Ovary (tissue), 3 donors: Measurements from ENCODE around the gene ADAMTS2.

Experiments used
- POLR2A ChIP-seq: fragments of 450-650 bp; IDR thresholded peaks from one replicate; pipeline ENCODE4 v1.6.1; 2017; ENCODE audit warnings: antibody characterized with exemption, mild to moderate bottlenecking, moderate library complexity
- TF ChIP-seq, protein P1 (sequence below), 3 donors: fragments of 450-650 bp in 2 of 3; fragments of 200-600 bp in 1 of 3; IDR thresholded peaks; one replicate each; pipeline versions ENCODE4 v1.5.1 to v1.8.0; 2016 to 2022; ENCODE audit warnings: antibody characterized with exemption in 3 of 3, mild to moderate bottlenecking in 1 of 3
- donor health status: DM: no; HTN: no; CAD: no.

DNA sequence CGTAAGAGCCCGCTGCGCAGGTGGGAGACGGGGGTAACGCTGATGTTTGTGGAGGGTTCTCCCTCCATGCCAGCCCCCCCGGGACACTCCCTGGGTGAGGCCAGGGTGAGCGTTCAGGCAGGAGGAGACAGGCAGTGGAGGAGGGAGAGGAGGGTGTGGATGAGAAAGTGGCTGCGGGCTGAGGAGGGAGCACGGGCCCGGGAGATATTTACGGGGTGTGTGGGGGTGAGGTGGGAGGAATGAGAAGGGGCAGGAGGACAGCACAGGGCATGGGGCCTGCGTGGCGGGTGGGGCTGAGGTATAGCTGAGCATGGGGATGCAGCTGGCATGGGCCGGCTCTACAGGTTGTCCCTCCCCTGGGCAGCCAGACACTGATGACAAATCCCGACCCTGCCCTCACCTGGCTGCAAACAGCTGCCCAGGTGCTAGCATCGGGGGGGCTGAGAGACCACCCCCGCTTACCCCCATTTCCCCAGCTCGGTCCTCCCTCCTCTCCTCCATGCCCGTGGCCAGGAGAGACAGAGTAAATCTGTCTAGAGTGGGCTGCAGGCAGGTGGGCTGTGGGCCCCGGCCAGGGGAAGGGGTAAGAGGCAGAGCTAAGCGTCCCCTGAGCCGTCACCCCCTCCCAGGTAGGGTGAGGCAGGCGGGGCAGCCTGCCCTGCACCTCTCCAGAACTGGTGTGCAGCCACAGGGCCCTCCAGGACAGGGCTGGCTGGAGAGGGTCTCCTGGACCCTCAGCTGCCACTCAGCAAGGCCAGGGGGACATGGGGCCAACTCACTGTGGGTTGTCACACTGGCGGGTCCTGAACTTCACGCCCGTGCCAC, 205.9 kb downstream of the ADAMTS2 start:
- no peak for TF ChIP-seq POLR2A
- TF ChIP-seq, protein P1, sequence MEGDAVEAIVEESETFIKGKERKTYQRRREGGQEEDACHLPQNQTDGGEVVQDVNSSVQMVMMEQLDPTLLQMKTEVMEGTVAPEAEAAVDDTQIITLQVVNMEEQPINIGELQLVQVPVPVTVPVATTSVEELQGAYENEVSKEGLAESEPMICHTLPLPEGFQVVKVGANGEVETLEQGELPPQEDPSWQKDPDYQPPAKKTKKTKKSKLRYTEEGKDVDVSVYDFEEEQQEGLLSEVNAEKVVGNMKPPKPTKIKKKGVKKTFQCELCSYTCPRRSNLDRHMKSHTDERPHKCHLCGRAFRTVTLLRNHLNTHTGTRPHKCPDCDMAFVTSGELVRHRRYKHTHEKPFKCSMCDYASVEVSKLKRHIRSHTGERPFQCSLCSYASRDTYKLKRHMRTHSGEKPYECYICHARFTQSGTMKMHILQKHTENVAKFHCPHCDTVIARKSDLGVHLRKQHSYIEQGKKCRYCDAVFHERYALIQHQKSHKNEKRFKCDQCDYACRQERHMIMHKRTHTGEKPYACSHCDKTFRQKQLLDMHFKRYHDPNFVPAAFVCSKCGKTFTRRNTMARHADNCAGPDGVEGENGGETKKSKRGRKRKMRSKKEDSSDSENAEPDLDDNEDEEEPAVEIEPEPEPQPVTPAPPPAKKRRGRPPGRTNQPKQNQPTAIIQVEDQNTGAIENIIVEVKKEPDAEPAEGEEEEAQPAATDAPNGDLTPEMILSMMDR (IDR thresholded peaks at IDR 0.05) = no peak
